Measurements from ENCODE around the gene KRTAP3-1.
"Not testable (repeated sequence)": the region's sequence is repeated elsewhere in the genome, so short reads cannot be mapped to it uniquely, and the experiment has no call there.

Gene KRTAP3-1

GRCh38 chr17:41042953-41043352 is 34.0 kb upstream of the KRTAP3-1 start:
- TF ChIP-seq ZFX (IDR thresholded peaks at IDR 0.05; ENCODE audit: borderline replicate concordance), result no peak
- TF ChIP-seq, protein P1, sequence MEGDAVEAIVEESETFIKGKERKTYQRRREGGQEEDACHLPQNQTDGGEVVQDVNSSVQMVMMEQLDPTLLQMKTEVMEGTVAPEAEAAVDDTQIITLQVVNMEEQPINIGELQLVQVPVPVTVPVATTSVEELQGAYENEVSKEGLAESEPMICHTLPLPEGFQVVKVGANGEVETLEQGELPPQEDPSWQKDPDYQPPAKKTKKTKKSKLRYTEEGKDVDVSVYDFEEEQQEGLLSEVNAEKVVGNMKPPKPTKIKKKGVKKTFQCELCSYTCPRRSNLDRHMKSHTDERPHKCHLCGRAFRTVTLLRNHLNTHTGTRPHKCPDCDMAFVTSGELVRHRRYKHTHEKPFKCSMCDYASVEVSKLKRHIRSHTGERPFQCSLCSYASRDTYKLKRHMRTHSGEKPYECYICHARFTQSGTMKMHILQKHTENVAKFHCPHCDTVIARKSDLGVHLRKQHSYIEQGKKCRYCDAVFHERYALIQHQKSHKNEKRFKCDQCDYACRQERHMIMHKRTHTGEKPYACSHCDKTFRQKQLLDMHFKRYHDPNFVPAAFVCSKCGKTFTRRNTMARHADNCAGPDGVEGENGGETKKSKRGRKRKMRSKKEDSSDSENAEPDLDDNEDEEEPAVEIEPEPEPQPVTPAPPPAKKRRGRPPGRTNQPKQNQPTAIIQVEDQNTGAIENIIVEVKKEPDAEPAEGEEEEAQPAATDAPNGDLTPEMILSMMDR (IDR thresholded peaks at IDR 0.05), result no peak
- no peak overlapping the region for H3K27ac ChIP-seq

GRCh38 chr17:41040783-41041571 is 32.0 kb upstream of the KRTAP3-1 start, which contains the start of gene KRTAP1-1:
KRTAP1-1 (minus strand) TSS chr17:41041450; CDS start chr17:41041397, 53 bp downstream.
- not testable (repeated sequence) for H3K27ac ChIP-seq

GRCh38 chr17:41037853-41038350 is 29.0 kb upstream of the KRTAP3-1 start:
- TF ChIP-seq, protein P1 (IDR thresholded peaks at IDR 0.05), result no peak
- no peak for TF ChIP-seq ZFX (IDR thresholded peaks at IDR 0.05; ENCODE audit: borderline replicate concordance)
- H3K27ac ChIP-seq, result no peak overlapping the region

DNA sequence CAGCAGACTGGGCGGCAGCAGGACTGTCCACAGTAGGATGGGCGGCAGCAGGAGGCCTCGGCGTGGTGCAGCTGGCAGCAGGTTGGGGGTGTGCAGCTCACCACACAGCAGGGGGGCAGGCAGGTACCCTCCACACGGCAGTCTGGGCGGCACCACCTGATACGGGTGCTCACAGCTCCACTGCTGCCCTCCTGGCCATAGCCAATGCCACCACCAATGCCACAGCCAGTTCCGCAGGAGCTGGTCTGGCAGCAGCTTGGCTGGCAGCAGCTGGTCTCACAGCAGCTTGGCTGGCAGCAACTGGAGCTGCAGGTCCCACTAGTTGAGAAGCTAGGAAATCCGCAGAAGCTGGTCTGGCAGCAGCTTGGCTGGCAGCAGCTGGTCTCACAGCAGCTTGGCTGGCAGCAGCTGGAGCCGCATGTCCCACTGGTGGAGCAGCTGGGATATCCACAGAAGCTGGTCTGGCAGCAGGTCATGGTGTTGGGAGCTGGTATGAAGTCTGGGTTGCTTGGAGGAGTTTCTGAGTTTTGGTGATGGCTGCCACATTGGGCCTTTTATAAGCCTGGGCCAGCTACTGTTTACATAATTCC is 25.5 kb upstream of the KRTAP3-1 start, which contains the start of gene KRTAP1-3:
Gene KRTAP1-3 (minus strand): TSS at position 529 of the 590 bp plus-strand sequence. CDS start 53 bp downstream, at position 476.
- H3K27ac ChIP-seq, result not testable (repeated sequence)

- TF ChIP-seq, protein P1 (IDR thresholded peaks at IDR 0.05), result no peak
Measured at GRCh38 chr17:41029633-41030245, 20.8 kb upstream of the KRTAP3-1 start, which contains the start of gene KRTAP1-4. KRTAP1-4 (minus strand) TSS chr17:41030195; CDS start chr17:41030078, 117 bp downstream.

GRCh38 chr17:41026715-41027471 is 18.0 kb upstream of the KRTAP3-1 start, which contains the start of gene KRTAP1-5:
KRTAP1-5 (minus strand) TSS chr17:41027208; CDS start chr17:41027155, 53 bp downstream.
- TF ChIP-seq ZFX (IDR thresholded peaks at IDR 0.05; ENCODE audit: borderline replicate concordance), result no peak
- TF ChIP-seq, protein P1 (IDR thresholded peaks at IDR 0.05), result no peak
- H3K27ac ChIP-seq, result no peak within 1 kb of the TSS

More at GRCh38 chr17:41029633-41030245, 20.8 kb upstream of the KRTAP3-1 start, which contains the start of gene KRTAP1-4:
- H3K27ac ChIP-seq, result no peak within 1 kb of the TSS

DNA sequence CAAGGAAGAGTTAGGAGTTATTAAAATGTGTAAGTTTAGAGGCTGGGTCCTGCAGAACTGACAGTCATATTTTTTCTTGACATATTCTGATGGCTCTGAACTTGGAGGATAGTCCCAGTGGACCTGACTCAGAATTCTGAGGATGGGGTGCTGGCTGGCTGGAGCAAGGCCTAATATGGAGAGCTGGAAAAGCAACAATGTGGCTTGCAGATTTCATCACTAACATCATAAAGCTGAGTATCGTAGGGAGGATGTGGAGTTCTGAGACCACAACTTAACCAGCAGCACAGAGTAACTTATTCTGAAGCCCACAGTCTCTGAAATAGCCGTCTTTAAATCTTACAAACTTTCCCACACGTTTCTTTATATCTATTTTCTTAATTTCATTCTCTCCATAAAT is 15.8 kb upstream of the KRTAP3-1 start:
- H3K27ac ChIP-seq, result no peak overlapping the region
- TF ChIP-seq, protein P1 (IDR thresholded peaks at IDR 0.05), result no peak
- TF ChIP-seq ZFX (IDR thresholded peaks at IDR 0.05; ENCODE audit: borderline replicate concordance), result no peak
